ENCODE measurements around the gene PRKCA.

The PRKCA gene

GRCh38 chr17:66299711-66300110 is 2.7 kb upstream of the PRKCA start:
- no peak overlapping the region for H3K27ac ChIP-seq (ENCODE audit: poor library complexity, severe bottlenecking)
- H3K9me3 ChIP-seq (ENCODE audit: severe bottlenecking): no peaks in the 10 kb centered on the region
- no peaks in the 10 kb centered on the region for H3K36me3 ChIP-seq (ENCODE audit: low read depth)
- TF ChIP-seq, protein P1, sequence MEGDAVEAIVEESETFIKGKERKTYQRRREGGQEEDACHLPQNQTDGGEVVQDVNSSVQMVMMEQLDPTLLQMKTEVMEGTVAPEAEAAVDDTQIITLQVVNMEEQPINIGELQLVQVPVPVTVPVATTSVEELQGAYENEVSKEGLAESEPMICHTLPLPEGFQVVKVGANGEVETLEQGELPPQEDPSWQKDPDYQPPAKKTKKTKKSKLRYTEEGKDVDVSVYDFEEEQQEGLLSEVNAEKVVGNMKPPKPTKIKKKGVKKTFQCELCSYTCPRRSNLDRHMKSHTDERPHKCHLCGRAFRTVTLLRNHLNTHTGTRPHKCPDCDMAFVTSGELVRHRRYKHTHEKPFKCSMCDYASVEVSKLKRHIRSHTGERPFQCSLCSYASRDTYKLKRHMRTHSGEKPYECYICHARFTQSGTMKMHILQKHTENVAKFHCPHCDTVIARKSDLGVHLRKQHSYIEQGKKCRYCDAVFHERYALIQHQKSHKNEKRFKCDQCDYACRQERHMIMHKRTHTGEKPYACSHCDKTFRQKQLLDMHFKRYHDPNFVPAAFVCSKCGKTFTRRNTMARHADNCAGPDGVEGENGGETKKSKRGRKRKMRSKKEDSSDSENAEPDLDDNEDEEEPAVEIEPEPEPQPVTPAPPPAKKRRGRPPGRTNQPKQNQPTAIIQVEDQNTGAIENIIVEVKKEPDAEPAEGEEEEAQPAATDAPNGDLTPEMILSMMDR (IDR thresholded peaks at IDR 0.05; ENCODE audit: poor library complexity, severe bottlenecking): no peak
- ATAC-seq (ENCODE audit: low read depth): no peak
- no peak for DNase-seq (ENCODE audit: low spot score)
- H3K4me3 ChIP-seq (ENCODE audit: severe bottlenecking): no peak overlapping the region
- no peaks in the 10 kb centered on the region for H3K27me3 ChIP-seq (ENCODE audit: insufficient read depth, poor library complexity, severe bottlenecking)
- H3K4me1 ChIP-seq (ENCODE audit: insufficient read depth, poor library complexity, severe bottlenecking): peaks cover 4% of the 10 kb centered on the region

GRCh38 chr17:66300956-66301355 is 1.5 kb upstream of the PRKCA start:
- no peaks in the 10 kb centered on the region for H3K36me3 ChIP-seq (ENCODE audit: low read depth)
- H3K27ac ChIP-seq (ENCODE audit: poor library complexity, severe bottlenecking): no peak overlapping the region
- no peaks in the 10 kb centered on the region for H3K9me3 ChIP-seq (ENCODE audit: severe bottlenecking)
- H3K4me1 ChIP-seq (ENCODE audit: insufficient read depth, poor library complexity, severe bottlenecking): peaks cover 15% of the 10 kb centered on the region
- TF ChIP-seq, protein P1 (IDR thresholded peaks at IDR 0.05; ENCODE audit: poor library complexity, severe bottlenecking): no peak
- no peak for ATAC-seq (ENCODE audit: low read depth)
- H3K4me3 ChIP-seq (ENCODE audit: severe bottlenecking): no peak overlapping the region
- DNase-seq (ENCODE audit: low spot score): no peak
- H3K27me3 ChIP-seq (ENCODE audit: insufficient read depth, poor library complexity, severe bottlenecking): no peaks in the 10 kb centered on the region

GRCh38 chr17:66301367-66301863 is 998 bp upstream of the PRKCA start:
- ATAC-seq (ENCODE audit: low read depth) (no peak), DNase-seq (ENCODE audit: low spot score) (no peak)
- no peaks in the 10 kb centered on the region for H3K27me3 ChIP-seq (ENCODE audit: insufficient read depth, poor library complexity, severe bottlenecking)
- H3K36me3 ChIP-seq (ENCODE audit: low read depth): no peaks in the 10 kb centered on the region
- H3K27ac ChIP-seq (ENCODE audit: poor library complexity, severe bottlenecking): no peak overlapping the region
- H3K4me3 ChIP-seq (ENCODE audit: severe bottlenecking): peak overlapping the region; percentile 85
- TF ChIP-seq, protein P1 (IDR thresholded peaks at IDR 0.05; ENCODE audit: poor library complexity, severe bottlenecking): no peak
- no peaks in the 10 kb centered on the region for H3K9me3 ChIP-seq (ENCODE audit: severe bottlenecking)
- peaks cover 15% of the 10 kb centered on the region for H3K4me1 ChIP-seq (ENCODE audit: insufficient read depth, poor library complexity, severe bottlenecking)

DNA sequence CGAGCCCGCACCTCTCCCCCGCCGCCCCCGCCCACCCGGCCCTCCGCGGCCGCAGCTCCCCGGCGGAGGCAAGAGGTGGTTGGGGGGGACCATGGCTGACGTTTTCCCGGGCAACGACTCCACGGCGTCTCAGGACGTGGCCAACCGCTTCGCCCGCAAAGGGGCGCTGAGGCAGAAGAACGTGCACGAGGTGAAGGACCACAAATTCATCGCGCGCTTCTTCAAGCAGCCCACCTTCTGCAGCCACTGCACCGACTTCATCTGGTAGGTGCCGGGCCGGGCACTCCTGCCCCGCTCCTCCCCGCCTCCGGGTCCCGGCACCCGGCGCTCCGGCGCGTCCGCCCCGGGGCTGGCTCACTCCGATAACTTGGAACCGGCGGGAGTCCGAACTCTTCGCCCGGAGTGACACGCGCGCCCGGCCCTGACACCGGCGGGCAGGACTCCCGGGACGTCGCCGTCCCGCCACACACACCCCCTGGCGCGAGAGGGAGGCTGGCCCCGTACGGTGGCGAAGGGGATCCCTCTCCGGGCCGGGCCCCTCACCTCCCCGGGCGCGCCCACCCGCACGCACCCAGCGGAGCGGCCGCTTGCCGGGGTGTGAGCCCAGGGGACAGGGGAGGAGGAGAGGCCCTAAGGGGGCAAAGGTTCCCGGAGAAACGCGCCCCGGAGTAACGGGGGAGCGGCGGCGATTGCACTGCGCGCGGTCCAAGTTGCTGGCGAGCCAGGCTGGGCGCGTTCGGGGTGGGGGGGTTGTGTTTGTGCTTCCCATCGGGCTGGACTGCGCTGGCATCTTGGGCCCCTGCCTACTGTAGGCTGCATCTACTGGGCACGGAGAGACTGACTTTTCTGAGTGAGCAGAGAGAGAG is 581 bp downstream of the PRKCA start:
- H3K4me3 ChIP-seq (ENCODE audit: severe bottlenecking): peak overlapping the region; percentile 85
- H3K27me3 ChIP-seq (ENCODE audit: insufficient read depth, poor library complexity, severe bottlenecking): no peaks in the 10 kb centered on the region
- ATAC-seq (ENCODE audit: low read depth) (peak; percentile 62), DNase-seq (ENCODE audit: low spot score) (peak; percentile 72)
- peak overlapping the region; percentile 19 for H3K27ac ChIP-seq (ENCODE audit: poor library complexity, severe bottlenecking)
- H3K4me1 ChIP-seq (ENCODE audit: insufficient read depth, poor library complexity, severe bottlenecking): peaks cover 15% of the 10 kb centered on the region
- no peaks in the 10 kb centered on the region for H3K9me3 ChIP-seq (ENCODE audit: severe bottlenecking)
- TF ChIP-seq, protein P1 (IDR thresholded peaks at IDR 0.05; ENCODE audit: poor library complexity, severe bottlenecking): peak; percentile 10
- 0 out of 2 replicates have a peak, but pooled peaks cover 5% of the 10 kb centered on the region for H3K36me3 ChIP-seq (ENCODE audit: low read depth)

Measured in RWPE2 (cell line).